Measurements from ENCODE around the gene HSPG2.

DNA sequence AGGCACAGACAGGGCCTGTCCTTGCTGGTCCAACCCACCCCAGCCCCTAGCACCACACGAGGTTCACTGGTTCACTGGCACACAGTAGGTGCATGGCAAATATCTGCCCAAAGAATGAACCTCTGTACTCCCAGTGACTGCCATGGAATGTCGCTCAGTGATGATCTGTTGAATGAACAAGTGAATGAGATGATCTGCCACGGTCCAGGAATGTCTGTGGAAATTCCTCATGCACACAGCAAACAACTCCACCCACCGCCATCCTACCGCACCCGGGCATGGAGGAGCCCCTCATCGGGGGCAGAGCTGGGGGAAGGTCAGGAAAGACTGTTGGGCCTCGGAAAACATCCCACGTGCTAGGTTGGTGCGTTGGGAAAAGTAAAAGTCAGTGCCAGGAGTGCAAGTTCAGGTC lies 1.7 kb downstream of the HSPG2 start:
- no peak for TF ChIP-seq POLR2A (IDR thresholded peaks at IDR 0.05; ENCODE audit: low read depth, low read length)
- TF ChIP-seq POLR2AphosphoS5 (IDR thresholded peaks at IDR 0.05; ENCODE audit: low read depth, low read length) = no peak
- TF ChIP-seq TAF1 (IDR thresholded peaks at IDR 0.05; ENCODE audit: low read depth, low read length) = no peak
- no peak for TF ChIP-seq PAX5 (IDR thresholded peaks at IDR 0.05; ENCODE audit: insufficient read depth, low read length, severe bottlenecking)
- TF ChIP-seq SPI1 (IDR thresholded peaks at IDR 0.05; ENCODE audit: low read depth, low read length) = no peak
- TF ChIP-seq POU2F2 (IDR thresholded peaks at IDR 0.05; ENCODE audit: low read depth, low read length) = no peak

Data from GM12891 (cell line).